GM21367 (cell line): ENCODE data around the gene SGSM2.

Experiments
- ATAC-seq: cut with Tn5 transposase; IDR thresholded peaks from one replicate; pipeline ENCODE4 v1.9.1; 2021; ENCODE audit not compliant: unreplicated experiment

SGSM2 gene

GRCh38 chr17:2397247-2398171 lies 60.2 kb downstream of the SGSM2 start:
- no peak for ATAC-seq

GRCh38 chr17:2398182-2398581 lies 60.9 kb downstream of the SGSM2 start:
- no peak for ATAC-seq

GRCh38 chr17:2398655-2399571 lies 61.6 kb downstream of the SGSM2 start:
- ATAC-seq: no peak

- peak; percentile 26 for ATAC-seq
These were observed 62.5 kb downstream of the SGSM2 start for GRCh38 chr17:2399572-2400473.

GRCh38 chr17:2400474-2400866 lies 63.2 kb downstream of the SGSM2 start:
- no peak for ATAC-seq

- peak; percentile 24 for ATAC-seq
These were observed 63.6 kb downstream of the SGSM2 start, which contains the start of gene MNT for GRCh38 chr17:2400877-2401425. Gene MNT (minus strand): TSS chr17:2401060. CDS start chr17:2400712, 348 bp downstream.

GRCh38 chr17:2401426-2402221 lies 64.3 kb downstream of the SGSM2 start:
- peak; percentile 39 for ATAC-seq

GRCh38 chr17:2402544-2402943 lies 65.2 kb downstream of the SGSM2 start:
- no peak for ATAC-seq

GRCh38 chr17:2403044-2403443 lies 65.7 kb downstream of the SGSM2 start:
- no peak for ATAC-seq

GRCh38 chr17:2405247-2405926 lies 68.1 kb downstream of the SGSM2 start:
- ATAC-seq: no peak

GRCh38 chr17:2406271-2406902 lies 69.1 kb downstream of the SGSM2 start:
- no peak for ATAC-seq

GRCh38 chr17:2406903-2407790 lies 69.8 kb downstream of the SGSM2 start:
- ATAC-seq: no peak

GRCh38 chr17:2410951-2411350 lies 73.7 kb downstream of the SGSM2 start:
- no peak for ATAC-seq

GRCh38 chr17:2412561-2413021 lies 75.3 kb downstream of the SGSM2 start:
- ATAC-seq: no peak

- no peak for ATAC-seq
These were observed 77.3 kb downstream of the SGSM2 start for GRCh38 chr17:2414446-2415064.

GRCh38 chr17:2415081-2415480 lies 77.8 kb downstream of the SGSM2 start:
- no peak for ATAC-seq
